ENCODE results near the gene GDA. TPM values are rescaled to one million over a fixed set of nuclear protein-coding genes. Genes with fewer than 3 reads are reported as not detected.

GDA gene
- total RNA-seq, 1 experiment from 2014 or later: 49.4 TPM

GRCh38 chr9:72147676-72148075 is 1.6 kb upstream of the GDA start:
- Histone ChIP-seq H3K4me3 (replicated peaks in 1 of 2; ENCODE audit: low read depth in 1 of 2, low read length in 2 of 2) (peak overlapping the region in 1 of 2 experiments; percentile 84; a peak in 2 of 4 replicates), H3K79me2 (ENCODE audit: insufficient read depth, low read length) (peaks cover 37% of the 10 kb centered on the region), H2AFZ (ENCODE audit: low read depth, low read length, poor library complexity, severe bottlenecking) (no peak overlapping the region), H3K27ac (ENCODE audit: low read depth, low read length) (peak overlapping the region; percentile 84), H4K20me1 (ENCODE audit: insufficient read depth) (no peaks in the 10 kb centered on the region), H3K9ac (ENCODE audit: low read length) (peak overlapping the region; percentile 96), H3K9me2 (ENCODE audit: insufficient read depth) (no peaks in the 10 kb centered on the region), H3K36me3 (ENCODE audit: control insufficient read depth in 1 of 2, insufficient read depth in 2 of 2, low read length in 2 of 2) (peaks cover 0 to 6% of the 10 kb centered on the region in 2 experiments; a peak in 1 of 4 replicates), H3K27me3 (ENCODE audit: insufficient read depth, low read length) (no peaks in the 10 kb centered on the region), H3K9me3 (ENCODE audit: control insufficient read depth in 1 of 2, insufficient read depth in 1 of 2, low read depth in 1 of 2, low read length in 2 of 2) (no peaks in the 10 kb centered on the region), H3K4me1 (ENCODE audit: control insufficient read depth in 1 of 2, insufficient read depth in 2 of 2, low read length in 2 of 2) (peaks cover 39 to 71% of the 10 kb centered on the region in 2 experiments), H3K4me2 (ENCODE audit: low read length) (peak overlapping the region; percentile 77)
- POLR2A ChIA-PET: interaction anchor here (0.7 to 1.0 kb wide), 2 partner anchors 27 to 671 kb away, joined by 3 read pairs; no protein-coding TSS in a partner anchor
- intact Hi-C loops (cut with micrococcal nuclease): loop anchor here (5.0 kb wide), 1 partner anchor 110 kb away; no protein-coding TSS in a partner anchor
- RAD21 ChIA-PET (ENCODE audit: low non-redundant PET in 1 of 2, low total read pairs in 2 of 2, uncharacterized antibody in 2 of 2, unreplicated experiment in 2 of 2): no interaction called here
- DNase-seq (ENCODE audit: low read depth, low spot score) (no peak), ATAC-seq (no peak)
- CTCF ChIA-PET: interaction anchor here (0.8 to 1.6 kb wide), 3 partner anchors 107 to 124 kb away, joined by 3 to 6 read pairs (median 3); no protein-coding TSS in a partner anchor
- BruUV-seq (replicated peaks): no TSS peak
- TF ChIP-seq EGR1 (IDR thresholded peaks at IDR 0.05; ENCODE audit: low read depth) (no peak), YY1 (IDR thresholded peaks at IDR 0.05; ENCODE audit: extremely low read depth, insufficient replicate concordance, low read depth, low read length) (no peak), SP1 (IDR thresholded peaks at IDR 0.05; ENCODE audit: low read depth) (no peak), CEBPB (IDR thresholded peaks at IDR 0.05; ENCODE audit: low read depth) (no peak), ELF1 (IDR thresholded peaks at IDR 0.05; ENCODE audit: borderline replicate concordance, low read depth) (no peak), ZNF274 (IDR thresholded peaks at IDR 0.05; ENCODE audit: low read depth, low read length) (no peak), EZH2phosphoT487 (IDR thresholded peaks at IDR 0.05; ENCODE audit: borderline replicate concordance) (no peak), POLR2AphosphoS5 (IDR thresholded peaks at IDR 0.05; ENCODE audit: low read depth, low read length) (no peak), CBX3 (IDR thresholded peaks at IDR 0.05; ENCODE audit: low read depth) (no peak), SIN3A (IDR thresholded peaks at IDR 0.05; ENCODE audit: low read depth) (no peak), EZH2 (IDR thresholded peaks at IDR 0.05) (no peak), RAD21 (IDR thresholded peaks at IDR 0.05; ENCODE audit: low read depth) (no peak)
- TF ChIP-seq, protein P1, sequence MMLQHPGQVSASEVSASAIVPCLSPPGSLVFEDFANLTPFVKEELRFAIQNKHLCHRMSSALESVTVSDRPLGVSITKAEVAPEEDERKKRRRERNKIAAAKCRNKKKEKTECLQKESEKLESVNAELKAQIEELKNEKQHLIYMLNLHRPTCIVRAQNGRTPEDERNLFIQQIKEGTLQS (IDR thresholded peaks at IDR 0.05): no peak
- TF ChIP-seq, protein P2, sequence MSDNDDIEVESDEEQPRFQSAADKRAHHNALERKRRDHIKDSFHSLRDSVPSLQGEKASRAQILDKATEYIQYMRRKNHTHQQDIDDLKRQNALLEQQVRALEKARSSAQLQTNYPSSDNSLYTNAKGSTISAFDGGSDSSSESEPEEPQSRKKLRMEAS (IDR thresholded peaks at IDR 0.05): no peak
- TF ChIP-seq, protein P3, sequence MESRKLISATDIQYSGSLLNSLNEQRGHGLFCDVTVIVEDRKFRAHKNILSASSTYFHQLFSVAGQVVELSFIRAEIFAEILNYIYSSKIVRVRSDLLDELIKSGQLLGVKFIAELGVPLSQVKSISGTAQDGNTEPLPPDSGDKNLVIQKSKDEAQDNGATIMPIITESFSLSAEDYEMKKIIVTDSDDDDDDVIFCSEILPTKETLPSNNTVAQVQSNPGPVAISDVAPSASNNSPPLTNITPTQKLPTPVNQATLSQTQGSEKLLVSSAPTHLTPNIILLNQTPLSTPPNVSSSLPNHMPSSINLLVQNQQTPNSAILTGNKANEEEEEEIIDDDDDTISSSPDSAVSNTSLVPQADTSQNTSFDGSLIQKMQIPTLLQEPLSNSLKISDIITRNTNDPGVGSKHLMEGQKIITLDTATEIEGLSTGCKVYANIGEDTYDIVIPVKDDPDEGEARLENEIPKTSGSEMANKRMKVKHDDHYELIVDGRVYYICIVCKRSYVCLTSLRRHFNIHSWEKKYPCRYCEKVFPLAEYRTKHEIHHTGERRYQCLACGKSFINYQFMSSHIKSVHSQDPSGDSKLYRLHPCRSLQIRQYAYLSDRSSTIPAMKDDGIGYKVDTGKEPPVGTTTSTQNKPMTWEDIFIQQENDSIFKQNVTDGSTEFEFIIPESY (IDR thresholded peaks at IDR 0.05; ENCODE audit: extremely low read depth, insufficient replicate concordance, low read length): no peak
